Retinal pigment epithelial cell (primary cell): ENCODE measurements around the gene IFI30.

Experiments used
- DNase-seq: peaks from one replicate; pipeline ENCODE4 v3.0.0-alpha.2; 2010; ENCODE audit warnings: low read depth
- H3K4me3 ChIP-seq: 2 replicates; pipeline ENCODE4 v1.5.1; 2011; ENCODE audit warnings: mild to moderate bottlenecking, low read length, control low read depth, moderate library complexity
- CTCF ChIP-seq: conservative IDR thresholded peaks from 2 replicates; pipeline ENCODE4 v1.5.1; 2011; ENCODE audit warnings: low read depth, low read length, control low read depth, inconsistent platforms

The IFI30 gene

GRCh38 chr19:18131841-18132596 lies 41.6 kb upstream of the IFI30 start:
- no peak for TF ChIP-seq CTCF
- no peak for DNase-seq
- no peak overlapping the region for H3K4me3 ChIP-seq

- no peak overlapping the region for H3K4me3 ChIP-seq
- no peak for TF ChIP-seq CTCF
- no peak for DNase-seq
Observed at GRCh38 chr19:18135712-18136584, 37.7 kb upstream of the IFI30 start.

GRCh38 chr19:18137242-18137641 lies 36.4 kb upstream of the IFI30 start:
- TF ChIP-seq CTCF, result no peak
- no peak for DNase-seq
- no peak overlapping the region for H3K4me3 ChIP-seq

- DNase-seq, result no peak
- TF ChIP-seq CTCF, result no peak
- H3K4me3 ChIP-seq, result no peak overlapping the region
Observed at GRCh38 chr19:18137657-18138339, 35.8 kb upstream of the IFI30 start.

GRCh38 chr19:18140473-18140872 lies 33.1 kb upstream of the IFI30 start:
- no peak for DNase-seq
- H3K4me3 ChIP-seq, result no peak overlapping the region
- no peak for TF ChIP-seq CTCF

- no peak overlapping the region for H3K4me3 ChIP-seq
- no peak for DNase-seq
- no peak for TF ChIP-seq CTCF
Observed at GRCh38 chr19:18141031-18141430, 32.6 kb upstream of the IFI30 start.
